Panc1 (cell line): ENCODE data around the gene RAB4A. TPM values are rescaled to one million over a fixed set of nuclear protein-coding genes. Genes with fewer than 3 reads are reported as not detected.

Experiments used
- ATAC-seq: fragments of 200-7000 bp; cut with Tn5 transposase; 2 replicates; pipeline ENCODE4 v1.9.1; 2020; ENCODE audit warnings: mild to moderate bottlenecking, moderate library complexity
- BruUV-seq: library from RNA; stranded (reverse); fragments of 400-500 nt; replicated peaks from 2 replicates; lab custom pipeline; 2021; lab: Mats Ljungman, UMichigan
- CTCF ChIA-PET: fragments of 300-600 bp; sonication (Branson Sonifier 250); formaldehyde crosslinking; loops from one replicate; lab custom pipeline; 2022; ENCODE audit warnings: antibody characterized with exemption; lab: Charles Lee
- POLR2A ChIA-PET: fragments of 300-600 bp; sonication (Branson Sonifier 250); formaldehyde crosslinking; loops from one replicate; lab custom pipeline; 2022; ENCODE audit warnings: antibody characterized with exemption; lab: Charles Lee
- DNase-seq: peaks from one replicate; pipeline ENCODE4 v3.0.0-alpha.2; 2010; ENCODE audit warnings: low read depth, low spot score
- H3K27ac ChIP-seq: 2 replicates; pipeline ENCODE4 v1.5.1; 2011; ENCODE audit warnings: mild to moderate bottlenecking, low read length, inconsistent platforms
- H3K27me3 ChIP-seq: fragments of 200-500 bp; sonication (Bioruptor generic); 2 replicates; pipeline ENCODE4 v1.6.0; 2014; ENCODE audit warnings: low read length, inconsistent platforms; ENCODE audit not compliant: control insufficient read depth, insufficient read depth
- H3K36me3 ChIP-seq: fragments of 200-500 bp; sonication (Bioruptor generic); 2 replicates; pipeline ENCODE4 v1.5.1; 2014; ENCODE audit warnings: inconsistent platforms, mild to moderate bottlenecking, low read length, moderate library complexity; ENCODE audit not compliant: control insufficient read depth, insufficient read depth
- H3K4me1 ChIP-seq: 2 replicates; pipeline ENCODE4 v1.5.1; 2011; ENCODE audit warnings: inconsistent platforms, mild to moderate bottlenecking, low read length, moderate library complexity; ENCODE audit not compliant: control insufficient read depth, insufficient read depth
- H3K4me3 ChIP-seq, 2 experiments: 2 replicates each; pipeline ENCODE4 v1.5.1; 2011 to 2012; ENCODE audit warnings: low read depth in 2 of 2, low read length in 2 of 2, mild to moderate bottlenecking in 2 of 2, inconsistent platforms in 1 of 2, moderate library complexity in 1 of 2
- H3K9me3 ChIP-seq: fragments of 200-500 bp; sonication (Bioruptor generic); 2 replicates; pipeline ENCODE4 v1.5.1; 2014; ENCODE audit warnings: low read depth, mild to moderate bottlenecking, inconsistent platforms, low read length, moderate library complexity; ENCODE audit not compliant: control insufficient read depth, insufficient read depth
- CTCF ChIP-seq: fragments of 450-650 bp; IDR thresholded peaks from 2 replicates; pipeline ENCODE4 v1.5.1; 2017; ENCODE audit warnings: mild to moderate bottlenecking
- POLR2AphosphoS5 ChIP-seq: IDR thresholded peaks from 2 replicates; pipeline ENCODE4 v1.6.1; 2012; ENCODE audit warnings: mild to moderate bottlenecking, low read depth, low read length, moderate library complexity
- REST ChIP-seq, 2 experiments: IDR thresholded peaks; 2 replicates each; pipeline ENCODE4 v1.6.1; 2011 to 2012; ENCODE audit warnings: low read depth in 2 of 2, control low read depth in 1 of 2, low read length in 1 of 2, mild to moderate bottlenecking in 1 of 2, moderate library complexity in 1 of 2; ENCODE audit not compliant: insufficient read depth in 1 of 2
- SIN3A ChIP-seq: IDR thresholded peaks from 2 replicates; pipeline ENCODE4 v1.6.1; 2012; ENCODE audit warnings: low read depth, mild to moderate bottlenecking, low read length, moderate library complexity, borderline replicate concordance; ENCODE audit not compliant: insufficient read depth
- TCF7L2 ChIP-seq: IDR thresholded peaks from 2 replicates; pipeline ENCODE4 v1.6.1; 2011; ENCODE audit warnings: mild to moderate bottlenecking, low read depth, low read length, inconsistent platforms
- in situ Hi-C: cut with HindIII; loops from 2 replicates; pipeline ENCODE4 v1.10.0; 2016; ENCODE audit warnings: low sequenced_read_pairs, low pct_unique_long_range_greater_than_20kb
- intact Hi-C: fragments of 100-400 bp; cut with micrococcal nuclease; formaldehyde crosslinking; loops from one replicate; pipeline ENCODE4 v1.10.0; 2022; ENCODE audit not compliant: unreplicated experiment
- total RNA-seq: library from RNA; stranded (reverse); gene quantifications from one replicate; pipeline ENCODE4 v1.2.1, GENCODE V29; 2021; ENCODE audit not compliant: unreplicated experiment

Gene RAB4A
- total RNA-seq, 1 experiment from 2014 or later, result 73.0 TPM

- no peaks in the 10 kb centered on the region for H3K27me3 ChIP-seq
- CTCF ChIA-PET, result interaction anchor here (0.6 to 0.8 kb wide), 2 partner anchors 42 to 253 kb away, joined by 7 to 11 read pairs; no protein-coding TSS in a partner anchor
- H3K9me3 ChIP-seq, result no peaks in the 10 kb centered on the region
- peak overlapping the region; percentile 78 to 95 for H3K4me3 ChIP-seq
- peak overlapping the region; percentile 93 for H3K27ac ChIP-seq
- ATAC-seq, result peak; percentile 80
- no peak for TF ChIP-seq SIN3A
- TF ChIP-seq CTCF, result peak; percentile 65
- no peaks in the 10 kb centered on the region for H3K36me3 ChIP-seq
- no TSS peak for BruUV-seq
- POLR2A ChIA-PET, result interaction anchor here (0.6 kb wide), 1 partner anchor 71 kb away, joined by 3 read pairs; the partner anchor contains the start of gene CCSAP
- H3K4me1 ChIP-seq, result peaks cover 28% of the 10 kb centered on the region
- intact Hi-C loops (no loop called here), in situ Hi-C loops (no loop called here)
- DNase-seq, result no peak
These were observed 693 bp downstream of the RAB4A start for GRCh38 chr1:229271448-229272159.

GRCh38 chr1:229272164-229273158, 1.6 kb downstream of the RAB4A start:
- DNase-seq, result no peak
- Histone ChIP-seq H3K4me1 (peaks cover 28% of the 10 kb centered on the region), H3K27ac (peak overlapping the region; percentile 93), H3K4me3 (peak overlapping the region; percentile 78 to 95), H3K27me3 (no peaks in the 10 kb centered on the region), H3K36me3 (no peaks in the 10 kb centered on the region), H3K9me3 (no peaks in the 10 kb centered on the region)
- CTCF ChIA-PET, result no interaction called here
- intact Hi-C loops, result no loop called here
- TSS peak; percentile 86 for BruUV-seq
- POLR2A ChIA-PET, result no interaction called here
- in situ Hi-C loops, result no loop called here
- no peak for TF ChIP-seq POLR2AphosphoS5
- no peak for TF ChIP-seq CTCF
- TF ChIP-seq REST (IDR thresholded peaks at IDR 0.05; ENCODE audit: insufficient read depth in 1 of 2, low read depth in 2 of 2, low read length in 1 of 2), result no peak
- no peak for TF ChIP-seq SIN3A
- no peak for TF ChIP-seq TCF7L2
- no peak for ATAC-seq
